Measurements from ENCODE around the gene TENM3.

The TENM3 gene

DNA sequence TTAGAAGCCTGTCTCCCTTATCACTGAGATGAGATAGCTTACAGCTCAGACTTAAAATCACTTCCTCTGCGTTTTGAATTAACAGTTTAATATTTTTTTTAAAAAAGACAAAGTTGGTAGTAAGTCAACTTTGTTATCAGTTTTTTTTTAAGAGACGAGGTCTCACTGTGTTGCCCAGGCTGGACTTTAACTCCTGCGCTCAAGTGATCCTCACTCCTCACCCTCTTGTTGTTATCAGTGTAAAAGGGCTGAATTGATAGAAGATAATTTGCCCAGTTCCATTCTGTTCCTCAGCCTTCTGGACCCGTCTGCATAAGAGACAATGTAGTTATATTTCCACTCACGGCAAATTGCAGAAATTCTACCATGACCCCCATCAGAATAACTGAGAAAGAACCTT lies 428.5 kb downstream of the TENM3 start:
- Histone ChIP-seq H3K36me3 (ENCODE audit: control insufficient read depth, insufficient read depth, low read length) (0 out of 2 replicates have a peak, but pooled peaks cover 6% of the 10 kb centered on the region), H3K9ac (ENCODE audit: low read depth, low read length) (no peak overlapping the region), H3K27ac (ENCODE audit: low read depth, low read length) (no peak overlapping the region), H3K4me1 (ENCODE audit: control insufficient read depth, insufficient read depth, low read length) (no peaks in the 10 kb centered on the region), H3K9me3 (ENCODE audit: control insufficient read depth, insufficient read depth, low read length) (no peaks in the 10 kb centered on the region), H3K27me3 (ENCODE audit: control insufficient read depth, insufficient read depth, low read length) (no peaks in the 10 kb centered on the region), H3K4me3 (ENCODE audit: low read depth, low read length) (no peak overlapping the region)

- no peak overlapping the region for H3K9ac ChIP-seq (ENCODE audit: low read depth, low read length)
- peaks cover 28% of the 10 kb centered on the region for H3K36me3 ChIP-seq (ENCODE audit: control insufficient read depth, insufficient read depth, low read length)
- H3K4me1 ChIP-seq (ENCODE audit: control insufficient read depth, insufficient read depth, low read length): no peaks in the 10 kb centered on the region
- no peaks in the 10 kb centered on the region for H3K27me3 ChIP-seq (ENCODE audit: control insufficient read depth, insufficient read depth, low read length)
- H3K9me3 ChIP-seq (ENCODE audit: control insufficient read depth, insufficient read depth, low read length): no peaks in the 10 kb centered on the region
- H3K27ac ChIP-seq (ENCODE audit: low read depth, low read length): no peak overlapping the region
- no peak overlapping the region for H3K4me3 ChIP-seq (ENCODE audit: low read depth, low read length)
These were observed 435.4 kb downstream of the TENM3 start for GRCh38 chr4:182678590-182678989.

DNA sequence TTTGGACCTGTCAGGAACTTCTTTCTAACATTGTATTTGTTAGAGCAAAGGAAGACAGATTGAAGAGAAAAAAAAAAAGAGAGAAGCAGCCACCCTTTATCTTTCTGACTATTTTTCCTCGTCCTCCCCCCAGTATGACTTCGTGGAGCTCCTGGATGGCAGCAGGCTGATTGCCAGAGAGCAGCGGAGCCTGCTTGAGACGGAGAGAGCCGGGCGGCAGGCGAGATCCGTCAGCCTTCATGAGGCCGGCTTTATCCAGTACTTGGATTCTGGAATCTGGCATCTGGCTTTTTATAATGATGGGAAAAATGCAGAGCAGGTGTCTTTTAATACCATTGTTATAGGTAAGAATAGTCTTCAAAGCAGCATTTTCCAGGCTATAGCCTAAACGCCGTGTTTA lies 436.3 kb downstream of the TENM3 start:
- no peak overlapping the region for H3K4me3 ChIP-seq (ENCODE audit: low read depth, low read length)
- no peaks in the 10 kb centered on the region for H3K27me3 ChIP-seq (ENCODE audit: control insufficient read depth, insufficient read depth, low read length)
- H3K9ac ChIP-seq (ENCODE audit: low read depth, low read length): no peak overlapping the region
- H3K9me3 ChIP-seq (ENCODE audit: control insufficient read depth, insufficient read depth, low read length): no peaks in the 10 kb centered on the region
- H3K27ac ChIP-seq (ENCODE audit: low read depth, low read length): no peak overlapping the region
- H3K36me3 ChIP-seq (ENCODE audit: control insufficient read depth, insufficient read depth, low read length): peaks cover 26% of the 10 kb centered on the region
- H3K4me1 ChIP-seq (ENCODE audit: control insufficient read depth, insufficient read depth, low read length): no peaks in the 10 kb centered on the region

GRCh38 chr4:182680234-182680653 lies 437.0 kb downstream of the TENM3 start:
- Histone ChIP-seq H3K9me3 (ENCODE audit: control insufficient read depth, insufficient read depth, low read length) (no peaks in the 10 kb centered on the region), H3K27ac (ENCODE audit: low read depth, low read length) (no peak overlapping the region), H3K27me3 (ENCODE audit: control insufficient read depth, insufficient read depth, low read length) (no peaks in the 10 kb centered on the region), H3K4me1 (ENCODE audit: control insufficient read depth, insufficient read depth, low read length) (no peaks in the 10 kb centered on the region), H3K36me3 (ENCODE audit: control insufficient read depth, insufficient read depth, low read length) (peaks cover 26% of the 10 kb centered on the region), H3K4me3 (ENCODE audit: low read depth, low read length) (no peak overlapping the region), H3K9ac (ENCODE audit: low read depth, low read length) (no peak overlapping the region)

- Histone ChIP-seq H3K9ac (ENCODE audit: low read depth, low read length) (no peak overlapping the region), H3K4me3 (ENCODE audit: low read depth, low read length) (no peak overlapping the region), H3K4me1 (ENCODE audit: control insufficient read depth, insufficient read depth, low read length) (peaks cover 6% of the 10 kb centered on the region; the same call in 1 of the 2 replicates), H3K27ac (ENCODE audit: low read depth, low read length) (no peak overlapping the region), H3K36me3 (ENCODE audit: control insufficient read depth, insufficient read depth, low read length) (peaks cover 32% of the 10 kb centered on the region), H3K27me3 (ENCODE audit: control insufficient read depth, insufficient read depth, low read length) (no peaks in the 10 kb centered on the region), H3K9me3 (ENCODE audit: control insufficient read depth, insufficient read depth, low read length) (no peaks in the 10 kb centered on the region)
These were observed 440.5 kb downstream of the TENM3 start for GRCh38 chr4:182683661-182684060.

DNA sequence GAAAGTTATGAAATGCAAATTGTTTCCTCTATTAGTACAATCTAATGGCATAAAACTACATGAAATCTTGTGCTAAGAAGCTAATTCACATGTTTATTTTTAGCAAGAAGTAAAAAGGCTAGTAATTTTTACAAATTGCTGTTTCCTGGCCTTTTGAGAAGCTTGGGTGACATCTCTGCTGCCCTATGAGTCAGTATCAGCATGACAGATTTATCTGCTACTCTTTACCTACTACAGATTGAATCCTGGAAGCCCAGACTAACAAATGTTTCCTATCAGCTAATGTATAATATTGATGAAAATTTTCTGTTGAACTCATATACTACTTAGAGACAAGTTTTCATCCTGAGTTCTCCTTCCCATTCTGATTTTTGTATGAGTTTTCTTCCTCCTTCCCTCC lies 441.6 kb downstream of the TENM3 start:
- Histone ChIP-seq H3K4me3 (ENCODE audit: low read depth, low read length) (no peak overlapping the region), H3K9me3 (ENCODE audit: control insufficient read depth, insufficient read depth, low read length) (no peaks in the 10 kb centered on the region), H3K9ac (ENCODE audit: low read depth, low read length) (no peak overlapping the region), H3K4me1 (ENCODE audit: control insufficient read depth, insufficient read depth, low read length) (peaks cover 6% of the 10 kb centered on the region; the same call in 1 of the 2 replicates), H3K27me3 (ENCODE audit: control insufficient read depth, insufficient read depth, low read length) (no peaks in the 10 kb centered on the region), H3K27ac (ENCODE audit: low read depth, low read length) (no peak overlapping the region), H3K36me3 (ENCODE audit: control insufficient read depth, insufficient read depth, low read length) (peaks cover 43% of the 10 kb centered on the region)

DNA sequence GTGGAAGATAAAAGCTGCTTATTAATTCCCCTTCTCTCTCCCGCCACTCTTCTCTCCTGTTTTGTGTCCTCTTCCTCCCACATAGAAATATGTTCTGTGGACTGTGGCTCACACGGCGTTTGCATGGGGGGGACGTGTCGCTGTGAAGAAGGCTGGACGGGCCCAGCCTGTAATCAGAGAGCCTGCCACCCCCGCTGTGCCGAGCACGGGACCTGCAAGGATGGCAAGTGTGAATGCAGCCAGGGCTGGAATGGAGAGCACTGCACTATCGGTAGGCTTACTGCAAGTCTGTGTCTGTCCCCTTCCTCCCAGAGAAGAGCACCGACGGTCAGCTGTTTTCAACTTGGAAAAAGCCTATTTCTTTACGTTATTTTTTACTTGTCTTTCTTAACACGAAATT lies 444.9 kb downstream of the TENM3 start:
- Histone ChIP-seq H3K4me3 (ENCODE audit: low read depth, low read length) (no peak overlapping the region), H3K9me3 (ENCODE audit: control insufficient read depth, insufficient read depth, low read length) (no peaks in the 10 kb centered on the region), H3K4me1 (ENCODE audit: control insufficient read depth, insufficient read depth, low read length) (peaks cover 6% of the 10 kb centered on the region; the same call in 1 of the 2 replicates), H3K27ac (ENCODE audit: low read depth, low read length) (peak overlapping the region; percentile 9), H3K9ac (ENCODE audit: low read depth, low read length) (no peak overlapping the region), H3K36me3 (ENCODE audit: control insufficient read depth, insufficient read depth, low read length) (peaks cover 28% of the 10 kb centered on the region), H3K27me3 (ENCODE audit: control insufficient read depth, insufficient read depth, low read length) (no peaks in the 10 kb centered on the region)

DNA sequence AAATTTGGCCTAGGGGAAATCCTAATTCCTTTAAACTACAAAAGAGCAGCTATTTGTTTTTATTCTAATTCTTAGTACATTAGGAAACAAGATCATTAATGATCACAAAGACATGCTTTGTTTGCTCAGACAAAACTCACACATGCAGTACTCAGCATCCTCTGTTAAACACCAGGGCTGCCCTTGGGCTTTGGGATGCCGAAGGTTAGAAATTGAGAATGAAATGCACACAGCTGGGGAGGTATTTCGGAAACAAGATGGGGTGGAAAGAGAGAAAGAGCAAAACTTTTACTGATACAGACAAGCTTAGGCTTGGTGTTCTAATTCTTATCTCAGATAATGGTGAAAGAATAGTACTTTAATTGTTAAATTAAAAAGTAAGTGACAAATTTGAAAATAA lies 451.3 kb downstream of the TENM3 start:
- Histone ChIP-seq H3K27ac (ENCODE audit: low read depth, low read length) (no peak overlapping the region), H3K4me3 (ENCODE audit: low read depth, low read length) (no peak overlapping the region), H3K27me3 (ENCODE audit: control insufficient read depth, insufficient read depth, low read length) (no peaks in the 10 kb centered on the region), H3K9me3 (ENCODE audit: control insufficient read depth, insufficient read depth, low read length) (no peaks in the 10 kb centered on the region), H3K9ac (ENCODE audit: low read depth, low read length) (no peak overlapping the region), H3K36me3 (ENCODE audit: control insufficient read depth, insufficient read depth, low read length) (peaks cover 10% of the 10 kb centered on the region; the same call in 1 of the 2 replicates), H3K4me1 (ENCODE audit: control insufficient read depth, insufficient read depth, low read length) (peaks cover 24% of the 10 kb centered on the region)

DNA sequence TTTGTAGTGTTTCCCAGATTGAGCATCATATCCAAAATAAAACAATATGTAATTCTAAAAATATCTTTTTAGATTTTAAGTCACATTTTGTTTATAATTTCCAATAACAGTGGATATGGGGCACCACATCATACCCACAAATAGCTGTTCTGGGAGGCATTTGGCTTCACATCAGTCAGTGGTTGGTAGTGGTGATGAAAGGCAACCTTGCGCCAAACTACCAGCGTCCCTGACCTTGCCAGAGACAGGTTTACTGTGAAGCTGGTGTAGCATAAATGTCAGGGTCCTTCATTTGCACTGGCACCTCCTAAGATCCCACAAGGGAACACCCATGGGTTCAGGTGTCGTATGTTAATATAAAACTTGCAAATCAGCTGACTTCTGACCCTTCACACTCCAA lies 451.8 kb downstream of the TENM3 start:
- H3K4me1 ChIP-seq (ENCODE audit: control insufficient read depth, insufficient read depth, low read length): peaks cover 29% of the 10 kb centered on the region
- H3K4me3 ChIP-seq (ENCODE audit: low read depth, low read length): no peak overlapping the region
- H3K27me3 ChIP-seq (ENCODE audit: control insufficient read depth, insufficient read depth, low read length): no peaks in the 10 kb centered on the region
- H3K9ac ChIP-seq (ENCODE audit: low read depth, low read length): no peak overlapping the region
- no peak overlapping the region for H3K27ac ChIP-seq (ENCODE audit: low read depth, low read length)
- no peaks in the 10 kb centered on the region for H3K9me3 ChIP-seq (ENCODE audit: control insufficient read depth, insufficient read depth, low read length)
- peaks cover 5% of the 10 kb centered on the region; the same call in 1 of the 2 replicates for H3K36me3 ChIP-seq (ENCODE audit: control insufficient read depth, insufficient read depth, low read length)

DNA sequence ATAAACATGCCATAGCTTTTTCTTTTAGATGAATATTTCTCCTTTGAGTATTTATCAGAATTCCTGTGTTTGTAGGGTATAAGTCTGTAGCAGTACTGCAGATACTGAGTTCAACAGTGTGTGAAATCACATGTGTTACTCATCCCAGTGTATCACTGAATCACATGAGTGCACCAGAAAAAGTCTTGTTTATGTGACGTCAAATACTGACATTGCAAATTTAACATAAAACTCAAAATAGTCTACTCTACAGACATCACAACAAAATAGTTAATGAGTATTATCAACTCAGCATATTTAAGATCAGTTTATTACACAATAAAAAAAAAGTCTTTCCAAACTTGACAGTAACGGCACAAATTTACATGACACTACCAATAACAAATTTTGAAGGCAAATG lies 452.6 kb downstream of the TENM3 start:
- Histone ChIP-seq H3K27ac (ENCODE audit: low read depth, low read length) (no peak overlapping the region), H3K9ac (ENCODE audit: low read depth, low read length) (no peak overlapping the region), H3K4me1 (ENCODE audit: control insufficient read depth, insufficient read depth, low read length) (peaks cover 37% of the 10 kb centered on the region), H3K4me3 (ENCODE audit: low read depth, low read length) (no peak overlapping the region), H3K27me3 (ENCODE audit: control insufficient read depth, insufficient read depth, low read length) (no peaks in the 10 kb centered on the region), H3K9me3 (ENCODE audit: control insufficient read depth, insufficient read depth, low read length) (no peaks in the 10 kb centered on the region), H3K36me3 (ENCODE audit: control insufficient read depth, insufficient read depth, low read length) (no peaks in the 10 kb centered on the region)

DNA sequence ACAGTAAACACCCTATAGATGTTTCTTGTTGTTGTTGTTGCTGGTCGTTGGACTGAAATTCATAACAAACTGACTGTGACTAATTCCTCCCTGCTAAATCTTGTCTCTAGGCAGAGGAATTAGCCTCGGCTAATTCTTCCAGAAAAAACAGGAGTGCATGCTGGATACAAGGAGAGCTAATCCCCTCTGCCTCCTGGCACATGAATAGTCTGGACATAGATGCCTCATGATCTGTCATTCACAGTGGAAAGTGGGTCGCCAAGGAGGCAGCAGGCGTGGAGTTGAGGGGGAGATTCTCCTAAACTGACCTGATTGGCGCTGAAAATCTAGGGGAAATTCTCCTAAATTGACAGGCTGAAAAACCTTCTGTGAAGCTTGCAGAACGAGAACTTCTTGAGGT lies 453.9 kb downstream of the TENM3 start:
- H3K9me3 ChIP-seq (ENCODE audit: control insufficient read depth, insufficient read depth, low read length): no peaks in the 10 kb centered on the region
- H3K27ac ChIP-seq (ENCODE audit: low read depth, low read length): no peak overlapping the region
- no peak overlapping the region for H3K4me3 ChIP-seq (ENCODE audit: low read depth, low read length)
- no peak overlapping the region for H3K9ac ChIP-seq (ENCODE audit: low read depth, low read length)
- peaks cover 38% of the 10 kb centered on the region for H3K4me1 ChIP-seq (ENCODE audit: control insufficient read depth, insufficient read depth, low read length)
- H3K27me3 ChIP-seq (ENCODE audit: control insufficient read depth, insufficient read depth, low read length): no peaks in the 10 kb centered on the region
- H3K36me3 ChIP-seq (ENCODE audit: control insufficient read depth, insufficient read depth, low read length): no peaks in the 10 kb centered on the region

- Histone ChIP-seq H3K27me3 (ENCODE audit: control insufficient read depth, insufficient read depth, low read length) (no peaks in the 10 kb centered on the region), H3K4me1 (ENCODE audit: control insufficient read depth, insufficient read depth, low read length) (peaks cover 38% of the 10 kb centered on the region), H3K9me3 (ENCODE audit: control insufficient read depth, insufficient read depth, low read length) (no peaks in the 10 kb centered on the region), H3K9ac (ENCODE audit: low read depth, low read length) (no peak overlapping the region), H3K4me3 (ENCODE audit: low read depth, low read length) (no peak overlapping the region), H3K27ac (ENCODE audit: low read depth, low read length) (peak overlapping the region; percentile 26), H3K36me3 (ENCODE audit: control insufficient read depth, insufficient read depth, low read length) (no peaks in the 10 kb centered on the region; the same call in 1 of the 2 replicates)
These were observed 455.0 kb downstream of the TENM3 start for GRCh38 chr4:182698212-182698611.
